GM12874 (cell line): ENCODE results near the gene CKAP2L.

Source experiments
- TF ChIP-seq, protein P1 (sequence below): IDR thresholded peaks from 2 replicates; pipeline ENCODE4 v1.5.1; 2011; ENCODE audit warnings: low read depth, mild to moderate bottlenecking, control low read depth, low read length, moderate library complexity; ENCODE audit not compliant: insufficient read depth

The CKAP2L gene

DNA sequence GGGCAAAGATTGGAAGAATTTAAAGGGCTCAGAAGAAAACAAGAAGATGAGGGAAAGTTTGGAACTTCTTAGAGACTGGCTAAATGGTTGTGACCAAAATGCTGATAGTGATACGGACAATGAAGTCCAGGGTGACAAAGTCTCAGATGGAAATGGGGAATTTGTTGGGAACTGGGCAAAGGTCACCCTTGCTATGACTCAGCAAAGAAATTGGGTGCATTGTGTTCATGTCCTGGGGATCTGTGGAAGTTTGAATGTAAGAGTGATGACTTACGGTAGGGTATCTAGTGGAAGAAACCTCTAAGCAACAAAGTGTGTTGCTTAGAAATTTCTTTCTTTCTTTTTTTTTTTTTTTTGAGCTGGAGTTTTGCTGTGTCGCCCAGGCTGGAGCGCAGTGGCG, 25.9 kb upstream of the CKAP2L start:
- TF ChIP-seq, protein P1, sequence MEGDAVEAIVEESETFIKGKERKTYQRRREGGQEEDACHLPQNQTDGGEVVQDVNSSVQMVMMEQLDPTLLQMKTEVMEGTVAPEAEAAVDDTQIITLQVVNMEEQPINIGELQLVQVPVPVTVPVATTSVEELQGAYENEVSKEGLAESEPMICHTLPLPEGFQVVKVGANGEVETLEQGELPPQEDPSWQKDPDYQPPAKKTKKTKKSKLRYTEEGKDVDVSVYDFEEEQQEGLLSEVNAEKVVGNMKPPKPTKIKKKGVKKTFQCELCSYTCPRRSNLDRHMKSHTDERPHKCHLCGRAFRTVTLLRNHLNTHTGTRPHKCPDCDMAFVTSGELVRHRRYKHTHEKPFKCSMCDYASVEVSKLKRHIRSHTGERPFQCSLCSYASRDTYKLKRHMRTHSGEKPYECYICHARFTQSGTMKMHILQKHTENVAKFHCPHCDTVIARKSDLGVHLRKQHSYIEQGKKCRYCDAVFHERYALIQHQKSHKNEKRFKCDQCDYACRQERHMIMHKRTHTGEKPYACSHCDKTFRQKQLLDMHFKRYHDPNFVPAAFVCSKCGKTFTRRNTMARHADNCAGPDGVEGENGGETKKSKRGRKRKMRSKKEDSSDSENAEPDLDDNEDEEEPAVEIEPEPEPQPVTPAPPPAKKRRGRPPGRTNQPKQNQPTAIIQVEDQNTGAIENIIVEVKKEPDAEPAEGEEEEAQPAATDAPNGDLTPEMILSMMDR: no peak

DNA sequence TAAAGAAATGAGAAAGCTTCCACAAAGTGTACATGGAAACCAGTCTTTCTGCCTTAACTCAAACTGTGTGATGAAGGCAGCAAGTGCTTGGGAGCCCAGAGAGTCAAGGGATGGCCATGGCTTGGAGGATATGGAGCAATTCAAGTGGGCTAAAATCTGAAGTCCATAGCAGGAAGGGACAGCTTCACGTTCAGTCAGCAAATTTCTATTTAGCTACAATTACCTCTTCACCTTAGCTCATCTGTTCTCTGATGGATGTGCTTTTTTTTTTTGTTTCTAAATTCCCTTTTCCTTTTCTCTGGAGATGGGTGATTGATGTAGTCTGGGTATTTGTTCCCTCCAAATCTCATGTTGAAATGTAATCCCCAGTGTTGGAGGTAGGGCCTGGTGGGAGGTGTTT, 24.8 kb upstream of the CKAP2L start:
- TF ChIP-seq, protein P1: no peak

DNA sequence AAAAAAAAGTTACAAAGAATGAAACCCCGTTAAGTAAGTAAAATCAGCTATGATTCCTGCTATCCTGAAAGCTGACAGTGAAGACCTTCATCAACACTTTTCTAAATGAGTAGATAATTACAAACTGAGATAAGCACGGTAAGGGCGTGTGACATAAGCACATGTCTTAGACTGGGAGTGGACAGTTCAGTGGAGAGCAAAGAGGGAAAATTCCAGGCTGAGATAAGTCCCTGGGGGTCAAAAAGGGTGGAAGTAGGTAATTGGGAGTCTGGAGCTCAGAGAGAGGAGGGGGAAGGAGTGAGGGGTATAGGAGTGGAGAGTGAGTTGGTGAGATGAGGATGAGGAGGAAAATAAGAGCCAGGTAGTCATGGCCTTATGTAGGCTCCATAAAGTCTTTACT, 24.2 kb upstream of the CKAP2L start:
- TF ChIP-seq, protein P1: no peak

DNA sequence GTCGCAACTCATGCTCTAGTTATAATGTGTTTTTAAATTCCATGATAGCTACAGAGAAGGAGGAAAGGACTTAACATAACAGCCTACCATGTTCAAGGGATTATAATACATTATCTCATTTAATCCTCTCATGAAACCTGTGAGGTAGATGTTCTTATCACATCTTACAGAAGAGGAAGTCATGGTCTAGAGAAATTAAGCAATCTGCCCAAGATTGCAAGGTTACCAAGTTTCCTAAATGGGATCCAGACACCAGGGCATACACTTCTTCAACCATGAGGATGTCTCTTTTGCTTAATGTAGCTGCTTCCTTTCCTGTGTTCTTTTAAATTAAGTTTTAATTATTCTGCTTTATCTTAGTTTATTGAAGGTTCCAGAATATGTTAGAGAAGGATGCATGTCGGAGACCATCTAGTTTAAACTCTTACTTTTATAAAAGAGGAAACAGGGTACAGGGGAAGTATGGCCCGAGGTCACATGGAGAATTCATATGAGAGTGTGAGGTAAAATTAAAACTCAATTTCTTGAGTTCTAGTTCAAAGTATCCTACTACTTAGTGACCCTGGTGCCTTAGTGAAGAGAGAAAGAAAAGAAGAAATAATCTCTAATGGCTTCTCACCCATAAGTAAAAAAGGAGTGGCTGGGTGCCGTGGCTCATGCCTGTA, 23.5 kb upstream of the CKAP2L start:
- TF ChIP-seq, protein P1: no peak

DNA sequence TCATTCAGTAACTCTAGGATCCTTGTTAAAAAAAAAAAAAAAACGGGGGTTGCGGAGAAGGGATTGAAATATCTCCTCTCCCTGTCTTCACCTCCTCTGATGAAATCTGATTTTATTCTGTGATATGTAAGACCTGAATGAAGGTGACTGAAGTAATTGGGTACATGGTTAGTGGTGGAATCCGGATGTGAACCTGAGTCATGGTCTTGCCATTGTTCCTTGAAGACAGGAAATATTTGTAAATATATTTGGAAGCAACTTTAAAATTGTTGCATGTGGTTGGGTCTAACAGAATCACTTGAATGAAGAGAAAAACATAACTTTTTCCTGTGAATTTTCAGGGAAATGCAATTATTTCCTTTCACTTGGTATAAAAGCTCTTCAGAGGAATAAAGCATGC, 22.9 kb upstream of the CKAP2L start:
- TF ChIP-seq, protein P1: no peak

DNA sequence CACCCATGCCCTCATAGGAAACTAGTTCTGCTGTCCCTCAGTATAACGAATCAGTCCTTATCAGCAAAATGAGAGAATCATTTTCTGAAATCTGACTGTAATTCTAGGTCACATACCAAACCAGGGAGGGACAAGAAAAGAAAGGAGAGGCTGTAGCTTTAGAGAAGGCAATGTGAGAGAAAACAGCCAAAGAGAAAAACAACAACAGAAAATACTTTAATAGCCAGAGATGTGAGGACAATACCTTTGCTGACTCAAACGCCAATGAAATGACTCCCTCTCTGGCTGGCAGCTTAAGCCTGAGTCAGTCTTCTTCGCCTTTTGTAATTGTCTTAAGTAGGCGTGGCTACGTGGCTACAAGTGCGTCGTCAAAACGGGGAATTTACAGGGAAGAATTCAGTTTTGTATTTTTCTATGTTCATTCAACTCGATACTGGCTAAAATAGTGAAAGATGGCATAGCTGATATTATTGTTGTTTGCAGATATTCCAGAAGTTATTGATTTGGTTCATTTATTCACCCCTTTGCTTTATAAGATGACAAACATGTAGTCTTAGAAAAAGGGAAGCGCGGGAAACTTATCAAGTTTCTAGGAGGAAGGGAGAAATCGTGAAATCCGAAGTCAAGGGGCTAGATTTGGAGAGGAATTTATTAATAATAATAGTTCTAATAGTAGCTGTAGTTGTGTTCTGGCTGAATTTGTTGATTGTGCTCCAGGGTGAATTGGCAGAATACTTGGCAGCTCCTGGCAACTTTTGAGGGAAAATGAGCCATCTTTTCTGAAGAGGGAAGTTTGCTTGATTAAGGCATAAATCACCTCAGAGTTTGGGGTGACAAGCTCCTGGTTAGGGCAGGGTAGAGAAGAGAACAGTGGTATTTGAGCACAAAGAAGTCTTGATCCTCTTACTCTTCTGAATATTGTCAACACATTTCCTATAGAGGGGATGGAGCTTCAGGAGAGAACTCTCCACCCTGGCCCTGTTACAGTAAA, 20.1 kb upstream of the CKAP2L start, which contains the start of gene IL1A:
TSS of gene IL1A (minus strand) at position 295 of the 991 bp plus-strand sequence. CDS start 723 bp downstream, outside the sequence.
- TF ChIP-seq, protein P1: no peak

DNA sequence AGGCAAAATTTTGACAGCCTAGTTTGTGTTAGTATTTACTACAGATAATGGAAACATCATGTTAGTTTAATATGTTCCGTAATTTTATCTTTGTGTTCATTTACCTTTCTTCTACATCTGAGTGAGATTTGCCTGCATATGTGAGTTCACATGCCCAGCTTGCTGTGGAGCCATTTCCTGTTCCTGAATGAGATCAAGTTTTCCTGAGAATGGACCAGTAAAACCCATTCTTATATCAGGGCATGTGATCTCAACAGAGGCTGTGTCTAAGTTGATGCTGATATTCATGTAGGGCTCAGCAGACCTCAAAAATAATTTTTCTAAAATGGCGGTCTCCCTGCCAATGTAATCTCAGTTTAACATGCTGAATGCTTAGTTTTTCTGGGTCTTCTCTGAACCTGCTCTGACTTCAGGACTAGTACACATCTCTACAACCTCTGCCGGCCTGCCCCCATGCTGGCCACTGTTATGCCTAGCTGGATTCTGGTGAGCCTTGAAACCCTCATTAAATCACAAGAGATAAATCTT, 18.8 kb upstream of the CKAP2L start:
- TF ChIP-seq, protein P1: no peak
